ENCODE results near the gene EYS. TPM values are rescaled to one million over a fixed set of nuclear protein-coding genes. Genes with fewer than 3 reads are reported as not detected.

Gene EYS
- total and polyA plus RNA-seq, 2 of the 8 experiments (the other 6 are each of a cell fraction or from before 2014, with no cell fraction given), result 0.05 to 0.13 TPM

GRCh38 chr6:63936399-63936798 is 1770.6 kb downstream of the EYS start (continued):
- no peak for TF ChIP-seq CHD7 (IDR thresholded peaks at IDR 0.05; ENCODE audit: insufficient replicate concordance, low read length)
- no peak for TF ChIP-seq RBBP5 (IDR thresholded peaks at IDR 0.05; ENCODE audit: borderline replicate concordance, low read depth, low read length)
- TF ChIP-seq TBP (IDR thresholded peaks at IDR 0.05; ENCODE audit: low read depth, low read length), result no peak
- no peak for TF ChIP-seq HDAC2 (IDR thresholded peaks at IDR 0.05; ENCODE audit: borderline replicate concordance in 1 of 2, low read depth in 2 of 2, low read length in 2 of 2)
- TF ChIP-seq SIX5 (IDR thresholded peaks at IDR 0.05; ENCODE audit: low read depth, low read length), result no peak
- TF ChIP-seq USF2 (IDR thresholded peaks at IDR 0.05; ENCODE audit: low read length), result no peak
- TF ChIP-seq ATF2 (IDR thresholded peaks at IDR 0.05; ENCODE audit: low read length), result no peak
- TF ChIP-seq CHD2 (IDR thresholded peaks at IDR 0.05; ENCODE audit: low read length), result no peak
- TF ChIP-seq TAF7 (optimal IDR thresholded peaks at IDR 0.05; ENCODE audit: borderline replicate concordance, low read depth, low read length), result no peak

All from H1 (cell line).